Non-pigmented ciliary epithelial cell (primary cell): ENCODE measurements around the gene FAM229A.

Source experiments
- DNase-seq: peaks from one replicate; pipeline ENCODE4 v3.0.0-alpha.2; 2010; ENCODE audit warnings: low read depth

The FAM229A gene

DNA sequence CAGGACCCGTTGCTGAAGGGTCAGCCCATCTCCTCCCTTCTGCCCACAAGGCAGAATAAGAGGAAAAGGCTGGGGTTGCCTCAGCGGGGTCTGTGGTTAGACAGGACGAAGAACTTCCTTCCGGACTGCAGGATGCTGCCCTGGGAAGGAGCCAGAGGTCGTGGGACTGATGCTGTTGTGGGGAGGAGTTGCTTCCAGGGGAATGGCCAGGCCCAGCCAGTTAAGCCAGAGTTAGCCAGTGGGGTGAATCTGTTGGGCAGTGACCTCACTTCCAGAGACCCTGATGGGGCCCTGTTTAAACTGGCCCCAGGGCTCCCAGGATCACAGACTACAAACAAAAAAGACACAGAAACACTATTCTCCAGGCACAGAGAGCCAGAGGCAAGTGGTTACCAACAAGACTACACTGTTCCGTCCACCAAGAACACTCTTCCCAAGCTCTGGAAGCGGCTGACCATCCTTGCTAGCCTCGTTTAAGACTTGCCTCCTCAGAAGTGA, 13.0 kb downstream of the FAM229A start:
- DNase-seq: no peak

DNA sequence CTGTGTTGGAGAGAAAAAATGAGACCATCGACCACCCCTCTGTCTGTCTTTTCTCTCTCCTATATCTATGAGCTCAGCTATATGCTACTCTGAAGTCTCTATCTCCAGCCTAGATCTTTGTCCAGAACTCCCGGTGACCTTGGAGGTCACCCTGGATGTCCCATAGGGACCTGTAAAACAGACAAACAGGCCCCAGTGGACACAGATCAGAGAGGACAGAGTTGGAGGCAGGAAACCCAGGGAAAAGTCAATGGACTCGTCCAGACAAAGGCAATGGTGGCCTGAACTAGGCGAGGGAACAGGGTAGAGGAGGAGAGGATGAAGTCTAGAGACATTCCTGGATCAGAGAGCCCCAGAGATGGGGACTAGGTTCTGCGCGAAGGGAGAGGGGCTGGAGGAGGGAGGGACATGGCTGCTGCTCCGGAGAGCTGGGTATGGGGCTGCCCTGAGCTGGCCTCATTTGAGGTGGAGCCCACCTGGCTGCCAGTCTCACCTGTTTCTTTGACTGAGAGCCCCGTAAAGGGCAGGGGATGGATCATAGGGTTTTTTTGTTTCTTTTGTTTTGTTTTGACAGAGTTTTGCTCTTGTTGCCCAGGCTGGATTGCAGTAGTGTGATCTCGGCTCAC, 15.6 kb downstream of the FAM229A start:
- no peak for DNase-seq

DNA sequence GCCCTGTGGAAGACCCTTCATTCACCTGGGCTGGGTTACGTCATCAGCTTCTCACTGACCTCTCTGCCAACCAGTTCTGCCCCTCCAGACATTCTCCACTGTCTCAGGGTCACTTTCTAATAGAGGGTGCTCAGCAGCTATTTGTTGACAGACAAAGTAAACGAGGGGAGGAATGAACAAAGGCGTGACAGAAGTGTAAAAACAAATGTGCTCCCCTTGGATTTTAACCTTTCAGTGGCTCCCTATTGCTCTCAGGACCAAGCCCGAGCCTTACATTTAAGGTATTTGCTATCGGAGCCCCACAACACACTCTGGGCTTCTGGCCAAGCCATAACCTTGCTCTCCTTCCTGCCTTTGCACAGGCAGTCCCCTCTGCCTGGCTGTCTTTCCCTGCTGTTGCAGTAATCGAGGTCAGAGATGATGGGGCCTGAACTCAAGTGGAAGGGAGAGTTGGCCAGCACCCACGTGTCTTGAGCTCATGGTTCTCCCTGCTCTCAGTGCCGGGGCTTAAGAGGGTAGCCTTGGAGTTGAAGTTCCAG, 16.9 kb downstream of the FAM229A start:
- DNase-seq: no peak

GRCh38 chr1:32342704-32343103, 19.6 kb downstream of the FAM229A start:
- no peak for DNase-seq

GRCh38 chr1:32341971-32342370, 20.3 kb downstream of the FAM229A start:
- no peak for DNase-seq

- no peak for DNase-seq
These were observed 21.0 kb downstream of the FAM229A start for GRCh38 chr1:32341186-32341757.

- no peak for DNase-seq
These were observed 22.8 kb downstream of the FAM229A start for GRCh38 chr1:32339363-32339978.

DNA sequence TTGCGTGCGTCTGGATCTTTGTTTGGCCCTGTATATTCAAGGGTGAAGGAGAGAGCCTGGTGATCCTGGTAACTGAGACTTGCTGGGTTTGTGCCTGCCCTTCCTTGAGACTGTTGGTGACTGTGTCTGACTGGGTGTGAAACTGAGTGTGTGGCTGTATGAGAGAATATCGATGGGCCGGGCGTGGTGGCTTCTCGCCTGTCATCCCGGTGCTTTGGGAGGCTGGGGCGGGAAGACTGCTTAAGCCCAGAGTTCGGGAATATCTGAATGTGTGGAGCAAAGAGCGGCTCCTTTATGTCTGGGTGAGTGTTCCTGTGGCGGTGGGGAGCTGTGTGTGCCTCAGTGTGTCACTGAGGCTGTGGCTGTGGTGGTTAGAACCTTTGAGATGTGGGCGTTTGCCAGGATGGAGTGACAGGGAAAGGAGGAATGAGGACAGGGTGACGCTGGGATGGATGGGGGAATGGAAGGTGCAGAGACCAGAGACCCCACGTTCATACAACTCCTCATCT, 23.6 kb downstream of the FAM229A start:
- DNase-seq: no peak

DNA sequence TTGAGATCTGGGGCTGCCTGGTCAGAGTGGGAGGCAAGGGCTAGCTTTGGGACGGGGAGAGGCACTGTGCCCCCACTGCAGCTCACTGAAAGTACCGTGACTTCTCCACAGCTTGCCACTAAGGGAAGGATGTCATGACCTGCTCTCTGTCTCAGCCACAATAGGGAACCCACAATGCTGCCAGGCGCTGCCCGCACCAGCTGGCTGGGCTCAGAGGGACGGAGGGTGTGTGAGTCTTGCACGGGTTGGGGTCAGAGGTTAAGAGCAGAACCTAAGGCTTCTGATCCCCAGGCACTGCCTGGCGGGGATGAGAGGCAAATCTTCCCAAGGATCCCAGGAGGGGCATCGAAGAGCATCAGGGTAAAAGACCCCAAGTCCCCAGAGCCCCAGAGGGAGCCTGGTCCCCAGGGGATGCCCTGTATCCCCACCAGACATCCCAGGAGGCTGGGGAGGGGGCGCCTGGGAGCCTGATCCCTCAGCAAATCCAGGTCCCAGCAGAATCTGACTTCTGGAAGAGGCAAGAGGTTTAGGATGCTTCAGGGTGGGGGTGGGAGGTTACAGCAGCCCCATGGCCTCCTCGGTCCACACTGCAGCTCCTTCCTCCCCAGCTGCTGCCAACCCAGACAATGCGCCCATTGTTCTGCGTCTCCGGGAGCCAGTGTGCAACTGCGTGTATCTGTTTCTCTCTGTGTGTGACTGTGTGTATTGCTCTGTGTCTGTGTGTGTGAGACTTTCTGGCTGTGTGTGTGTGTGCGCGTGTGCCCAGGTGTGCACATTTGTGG, 24.2 kb downstream of the FAM229A start:
- no peak for DNase-seq

DNA sequence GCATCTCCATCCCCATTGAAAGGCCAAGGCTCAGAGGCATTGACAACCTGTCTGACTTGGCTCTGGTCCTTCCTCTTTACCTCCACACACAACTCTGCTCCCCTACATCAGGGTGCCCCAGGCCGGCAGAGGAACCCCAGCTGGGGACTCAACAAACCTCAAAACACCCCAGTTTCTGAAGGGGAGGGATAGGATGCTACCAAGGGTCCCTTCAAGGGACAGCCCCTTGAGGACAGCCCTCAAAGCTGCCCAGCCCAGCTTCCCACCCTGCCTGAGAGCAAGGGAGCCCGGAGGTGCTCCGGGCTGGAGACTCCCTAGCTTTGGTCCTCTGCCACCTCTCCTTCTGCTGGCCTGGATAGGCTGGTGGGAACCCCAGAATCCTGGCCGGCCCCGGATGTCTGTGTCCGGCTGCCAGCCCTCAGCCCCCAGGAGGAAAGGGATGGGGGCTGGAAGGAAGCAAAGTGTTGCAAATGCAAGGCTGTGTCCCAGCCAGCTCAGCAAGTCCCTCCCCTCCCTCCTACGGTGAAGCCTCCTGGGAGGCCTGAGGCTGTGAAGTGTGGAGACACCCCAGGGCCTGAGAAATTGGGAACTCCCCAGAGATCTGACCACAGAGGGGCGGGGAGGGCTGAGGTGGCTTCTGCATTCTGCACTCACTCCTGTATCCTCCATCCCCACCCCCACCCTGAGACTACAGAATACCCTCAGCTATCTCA, 25.2 kb downstream of the FAM229A start:
- no peak for DNase-seq

GRCh38 chr1:32336591-32336932, 25.7 kb downstream of the FAM229A start:
- DNase-seq: no peak

DNA sequence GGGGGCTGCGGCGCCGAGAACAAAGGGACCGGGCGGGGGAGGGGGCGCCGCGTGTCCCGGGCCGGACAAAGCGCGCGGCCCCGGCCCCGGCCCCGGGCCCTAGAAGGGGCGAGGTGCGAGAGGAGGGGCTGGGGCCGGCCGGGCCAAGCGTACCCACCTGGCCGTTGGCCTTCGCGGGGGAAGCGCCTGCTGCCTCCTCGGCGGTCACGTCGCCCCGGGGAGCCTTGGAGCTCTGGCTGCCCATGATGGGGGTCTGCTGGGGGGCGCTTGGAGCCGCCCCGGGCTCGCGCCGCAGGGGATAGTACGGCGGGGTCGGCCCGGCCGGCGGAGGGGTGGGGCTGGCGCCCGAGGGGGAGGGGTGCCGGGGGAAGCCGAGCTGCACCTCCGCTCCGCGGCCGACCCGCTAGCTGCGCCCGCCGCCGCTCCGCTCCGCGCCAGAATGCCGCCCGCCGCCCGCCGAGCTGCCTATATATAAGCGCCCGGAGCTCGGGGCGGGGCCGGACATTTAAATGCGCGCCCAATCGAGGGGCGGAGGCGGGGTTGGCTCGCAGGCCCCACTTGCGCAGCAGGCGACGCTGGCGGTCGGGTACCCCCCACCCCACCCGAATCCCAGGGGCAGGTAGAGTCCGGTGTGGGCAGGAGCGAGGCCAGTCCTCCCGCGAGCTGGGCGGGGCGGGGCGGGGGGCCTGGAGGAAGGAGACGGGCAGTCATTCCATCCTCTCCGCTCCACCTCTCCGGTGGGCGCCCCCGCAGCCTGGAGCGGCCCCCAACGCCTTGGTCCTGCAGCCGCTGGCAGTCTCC, 26.3 kb downstream of the FAM229A start, which contains the start of gene MARCKSL1:
TSS of gene MARCKSL1 (minus strand) at position 444 of the 801 bp plus-strand sequence. CDS start at position 244, 200 bp downstream.
- no peak for DNase-seq

DNA sequence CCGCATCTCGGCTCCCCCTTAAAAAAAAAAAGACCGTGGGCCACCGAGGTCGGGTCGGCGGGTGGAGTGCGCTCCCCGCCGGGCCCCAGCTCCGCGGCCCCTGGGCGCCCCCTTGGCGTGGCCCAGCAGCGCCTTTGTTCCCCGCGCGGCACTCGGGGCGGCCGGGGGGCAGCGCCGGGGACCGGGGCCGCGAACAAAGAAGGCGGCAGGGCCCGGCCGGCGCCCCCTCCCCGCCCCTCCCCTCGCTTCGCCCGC, 26.8 kb downstream of the FAM229A start:
- no peak for DNase-seq

DNA sequence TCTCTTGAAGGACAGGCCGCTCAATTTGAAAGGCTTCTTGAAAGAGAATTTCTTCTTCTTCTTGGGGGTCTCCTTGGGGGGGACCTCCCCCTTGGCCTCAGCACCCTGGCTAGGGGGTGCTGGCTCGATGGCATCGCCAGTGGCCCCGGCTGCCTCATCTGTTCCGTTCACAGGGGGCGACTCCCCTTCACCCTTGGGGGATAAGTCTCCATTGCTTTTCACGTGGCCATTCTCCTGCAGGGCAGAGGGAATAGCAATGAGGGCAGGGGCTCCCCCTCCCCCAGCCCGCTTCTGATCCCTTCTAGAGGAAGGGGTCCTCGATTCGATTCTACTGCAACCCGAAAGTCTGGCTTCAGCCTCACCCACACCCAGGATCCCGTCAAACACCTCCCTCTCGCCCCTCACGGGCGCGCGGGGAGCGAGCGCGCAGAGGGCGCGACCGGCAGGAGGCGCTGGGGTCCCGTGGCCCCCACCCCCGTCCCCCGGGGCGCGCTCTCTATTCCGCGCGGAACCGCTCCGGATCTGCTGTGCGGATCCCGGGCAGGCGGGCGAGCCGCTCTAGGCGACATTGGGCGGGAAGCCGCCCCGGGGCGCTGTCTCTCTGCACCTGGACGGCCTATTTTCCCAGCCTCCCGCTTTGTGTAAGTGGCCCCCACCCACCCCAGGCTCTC, 27.3 kb downstream of the FAM229A start:
- no peak for DNase-seq

DNA sequence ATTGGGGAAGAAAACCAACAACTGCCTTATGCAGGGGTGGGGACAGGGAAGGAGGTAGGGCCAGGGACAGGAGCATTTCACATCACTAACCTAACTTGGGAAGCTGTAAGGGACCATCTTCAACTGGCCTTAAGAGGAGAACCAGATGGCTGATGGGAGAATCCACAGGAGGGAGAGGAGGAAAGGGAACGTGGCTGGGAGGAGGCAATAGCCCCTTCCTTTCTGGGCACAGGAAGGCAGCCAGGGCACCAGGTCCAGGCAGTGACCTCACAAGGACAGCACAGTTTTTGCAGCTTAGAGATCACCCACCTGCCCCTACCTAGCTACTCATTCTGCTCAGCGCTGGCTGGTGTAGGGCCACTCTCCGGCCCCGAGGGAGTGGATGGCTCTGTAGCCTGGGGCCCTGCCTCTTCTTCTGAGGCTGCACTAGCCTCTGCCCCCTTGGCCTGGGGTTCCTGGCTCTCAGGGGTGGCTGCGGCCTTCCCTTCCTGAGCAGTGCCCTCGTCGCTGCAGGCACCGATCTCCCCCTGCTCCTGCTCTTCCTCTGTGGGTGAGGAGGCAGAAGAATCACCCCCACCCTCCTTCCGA, 27.9 kb downstream of the FAM229A start:
- no peak for DNase-seq

- no peak for DNase-seq
These were observed 28.9 kb downstream of the FAM229A start for GRCh38 chr1:32333251-32333963.

DNA sequence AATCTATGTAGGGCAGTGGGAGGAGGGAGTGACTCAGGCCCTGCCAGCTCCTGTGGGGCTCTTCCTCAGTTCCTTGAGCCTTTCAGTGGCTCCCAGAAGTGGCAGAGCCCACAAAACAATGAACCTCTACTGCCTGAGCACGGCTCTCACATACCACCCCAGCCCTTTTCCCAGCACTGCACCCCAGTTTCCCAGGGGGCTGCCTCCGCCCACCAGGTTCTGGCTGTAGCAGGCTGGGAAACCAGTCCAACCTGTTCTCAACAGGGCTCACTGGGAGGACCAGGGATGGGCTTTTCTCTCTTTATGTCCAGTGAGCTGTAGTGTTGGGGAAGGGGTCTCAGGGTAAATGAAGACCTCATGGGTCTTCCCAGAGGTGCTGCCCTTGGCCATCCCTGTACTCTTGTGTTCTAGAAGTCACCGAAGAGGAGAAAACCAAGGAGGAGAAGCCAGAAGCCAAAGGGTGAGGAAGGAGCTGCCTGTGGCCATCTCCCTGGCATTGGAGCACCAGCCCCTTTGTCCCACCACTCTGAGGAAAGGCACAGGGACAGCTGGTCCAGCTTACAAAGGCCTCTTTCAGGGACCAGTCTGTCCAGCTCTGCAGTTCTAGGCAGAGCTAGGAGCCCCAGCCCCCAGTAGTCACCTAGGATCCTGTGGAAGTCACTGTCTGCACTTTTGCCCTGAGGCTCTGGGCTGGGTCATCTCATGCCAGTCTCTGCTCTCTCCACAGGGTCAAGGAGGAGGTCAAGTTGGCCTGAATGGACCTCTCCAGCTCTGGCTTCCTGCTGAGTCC, 29.8 kb downstream of the FAM229A start:
- no peak for DNase-seq

- no peak for DNase-seq
These were observed 30.7 kb downstream of the FAM229A start for GRCh38 chr1:32331549-32331948.
